Measurements from ENCODE around the gene TRMT61B.

The TRMT61B gene

DNA sequence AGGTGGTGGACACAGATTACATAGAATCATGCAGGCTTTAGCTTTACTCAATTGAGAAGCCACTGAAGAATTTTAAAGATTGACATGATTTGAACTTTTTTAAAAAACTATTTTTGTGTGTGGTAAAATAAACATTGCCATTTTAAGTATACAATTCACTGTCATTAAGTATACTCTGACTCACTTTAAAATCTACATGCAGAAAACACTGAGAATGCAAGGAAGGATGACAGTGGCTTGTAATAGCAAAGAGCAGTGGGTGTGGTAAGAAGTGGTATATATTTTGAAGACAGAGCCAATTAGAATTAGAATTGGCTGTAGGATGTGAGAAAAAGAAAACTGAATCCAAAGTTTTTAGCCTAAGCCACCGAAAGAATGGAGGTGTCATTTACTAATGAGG, 14.9 kb downstream of the TRMT61B start:
- no peak for DNase-seq

- DNase-seq, result no peak
Measured at GRCh38 chr2:28842042-28842441, 28.1 kb downstream of the TRMT61B start.

DNA sequence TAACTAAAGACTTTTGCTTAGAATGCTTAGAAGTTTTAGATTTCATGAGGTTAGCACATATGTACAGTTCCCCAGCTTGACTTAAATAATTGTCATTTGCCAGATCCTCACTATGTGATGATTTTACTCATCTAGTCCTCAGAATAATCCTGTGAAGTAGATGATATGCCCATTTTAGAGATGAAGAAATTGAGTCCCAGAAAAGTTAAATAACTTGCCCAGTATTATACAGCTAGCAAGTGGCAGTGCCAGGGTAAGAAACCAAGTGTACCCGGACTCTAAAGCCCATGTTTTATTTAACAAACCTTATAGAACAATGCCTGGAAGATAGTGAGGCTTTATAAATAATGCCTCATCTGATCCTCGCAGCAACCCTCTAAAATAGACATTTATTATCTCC, 31.1 kb downstream of the TRMT61B start:
- no peak for DNase-seq

- no peak for DNase-seq
Measured at GRCh38 chr2:28835781-28836180, 34.3 kb downstream of the TRMT61B start.

- DNase-seq, result no peak
Measured at GRCh38 chr2:28833740-28834470, 36.2 kb downstream of the TRMT61B start.

DNA sequence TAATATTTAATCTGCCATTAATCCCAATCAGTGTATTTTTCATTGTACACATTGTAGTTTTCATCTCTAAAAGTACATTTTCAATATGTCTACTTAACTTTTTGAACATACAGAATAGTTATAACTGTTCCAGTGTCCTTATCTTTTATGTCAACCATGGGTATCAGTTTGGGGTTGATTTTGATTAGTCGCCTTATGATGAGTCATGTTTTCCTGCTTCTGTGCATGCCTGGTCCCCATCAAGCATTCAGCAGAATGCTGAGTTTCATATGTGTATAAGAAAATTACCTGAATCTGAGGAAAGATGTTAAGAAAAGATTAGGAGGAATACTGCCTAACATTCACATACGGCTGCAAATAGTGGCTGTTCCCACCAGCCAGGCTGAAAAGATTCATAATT, 41.7 kb downstream of the TRMT61B start:
- DNase-seq, result no peak

DNA sequence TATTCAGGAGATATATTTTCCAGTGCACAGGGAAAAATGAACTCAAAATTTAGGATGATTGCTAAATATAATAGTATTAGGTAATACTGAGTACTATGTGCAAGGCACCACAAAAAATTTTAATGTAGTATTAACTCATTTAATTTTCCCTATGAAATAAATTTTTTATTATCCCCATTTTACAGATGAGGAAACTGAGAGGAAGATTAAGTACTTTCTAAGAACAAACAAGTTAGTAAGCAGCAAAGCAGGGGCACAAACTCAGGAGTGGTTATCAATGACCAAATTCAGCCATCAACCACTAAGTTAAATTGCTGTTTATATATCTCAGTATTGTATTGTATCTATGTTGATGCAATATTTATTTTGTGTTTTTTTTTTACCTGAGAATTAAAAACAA, 45.2 kb downstream of the TRMT61B start:
- DNase-seq, result no peak

GRCh38 chr2:28824207-28824606, 45.9 kb downstream of the TRMT61B start:
- no peak for DNase-seq

DNA sequence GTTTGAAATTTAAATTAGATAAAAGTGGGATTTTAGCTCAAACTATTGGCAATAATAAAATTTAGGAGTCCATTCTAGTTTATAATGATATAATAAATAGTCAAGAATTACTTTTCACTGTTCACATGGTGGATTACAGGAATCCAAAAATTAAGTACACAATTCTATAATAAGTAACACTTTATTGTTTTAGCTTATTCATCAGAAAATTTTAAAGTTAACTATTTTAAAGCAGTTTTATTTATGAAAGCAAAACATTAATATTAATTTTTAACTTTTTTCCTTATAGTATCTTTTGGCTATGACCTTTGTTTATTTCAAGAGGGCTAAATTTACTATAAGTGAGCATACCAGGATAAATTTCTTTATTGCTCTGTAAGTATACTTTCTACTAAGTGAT, 48.1 kb downstream of the TRMT61B start:
- no peak for DNase-seq

DNA sequence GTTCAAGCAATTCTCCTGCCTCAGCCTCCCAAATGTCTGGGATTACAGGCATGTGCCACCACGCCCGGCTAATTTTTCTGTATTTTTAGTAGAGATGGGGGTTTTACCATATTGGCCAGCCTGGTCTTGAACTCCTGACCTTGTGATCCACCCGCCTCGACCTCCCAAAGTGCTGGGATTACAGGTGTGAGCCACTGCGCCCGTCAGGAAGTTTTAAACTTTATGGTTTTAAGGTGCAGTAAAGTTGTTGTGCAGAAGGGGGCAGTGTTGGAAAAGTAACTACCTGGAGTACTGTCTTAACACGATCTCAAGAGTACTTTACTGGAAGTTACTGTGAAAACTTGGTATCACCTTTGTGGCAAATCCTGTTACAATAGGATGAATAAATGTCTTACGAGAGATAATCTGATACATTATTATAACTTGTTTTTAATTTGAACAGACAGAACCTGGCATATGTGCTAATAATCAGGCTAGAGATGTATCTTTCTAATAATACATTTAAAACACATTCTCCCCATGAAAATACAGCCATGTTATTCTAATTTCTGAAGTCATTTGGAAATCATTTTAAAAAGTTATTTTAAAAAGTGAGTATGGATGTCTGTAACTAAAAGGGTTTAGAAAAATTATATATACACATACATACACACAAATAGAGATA, 48.7 kb downstream of the TRMT61B start:
- no peak for DNase-seq

- no peak for DNase-seq
Measured at GRCh38 chr2:28818053-28818452, 52.1 kb downstream of the TRMT61B start.

DNA sequence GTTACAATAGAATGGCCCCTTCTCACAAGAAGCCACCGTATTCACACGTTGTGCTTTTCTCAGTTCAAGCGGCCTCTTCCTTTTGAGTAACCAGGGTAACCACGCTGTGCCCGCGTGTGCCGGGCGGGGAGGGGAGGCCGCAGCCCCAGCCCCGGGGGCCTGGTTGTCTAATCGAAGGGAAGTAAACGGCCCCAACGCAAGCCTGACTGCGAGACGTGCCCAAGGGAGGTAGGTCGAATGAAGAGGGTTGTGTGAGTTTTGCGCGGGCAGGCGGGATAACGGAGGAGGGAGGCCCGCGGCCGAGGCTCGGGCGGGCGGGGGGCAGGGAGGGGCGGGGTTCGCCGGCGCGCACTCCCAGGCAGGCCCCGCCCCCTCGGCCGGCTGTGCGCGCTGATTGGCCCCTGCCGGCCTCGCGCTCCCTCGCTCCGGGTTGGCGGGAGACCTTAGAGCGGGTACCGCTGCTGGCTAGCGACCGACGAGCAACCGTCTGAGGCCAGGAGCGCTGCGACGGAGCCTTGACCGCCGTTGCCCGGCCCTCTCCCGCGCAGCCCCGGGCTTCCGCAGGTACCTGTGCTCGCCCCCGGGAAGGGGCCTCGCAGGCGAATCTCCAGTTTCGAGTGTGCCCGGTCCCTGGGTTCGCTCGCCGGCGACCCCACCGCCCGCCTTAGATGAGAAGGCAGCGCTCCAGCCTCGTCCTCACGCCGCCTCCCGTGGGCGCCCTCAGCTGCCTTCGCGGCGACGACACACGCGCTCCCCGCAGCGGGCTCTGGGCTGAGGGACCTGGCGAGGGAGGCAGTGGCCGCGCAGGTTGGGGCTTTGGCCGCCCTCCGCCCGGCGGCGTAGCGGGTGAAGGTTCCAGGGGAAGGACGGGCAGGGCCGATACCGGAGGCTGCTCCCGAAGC, 59.5 kb downstream of the TRMT61B start, which contains the start of gene SPDYA:
SPDYA (plus strand) TSS at position 451 of the 902 bp plus-strand sequence. CDS start 5,181 bp downstream, outside the sequence.
- peak in 1 of 2 experiments; percentile 9 for DNase-seq

DNA sequence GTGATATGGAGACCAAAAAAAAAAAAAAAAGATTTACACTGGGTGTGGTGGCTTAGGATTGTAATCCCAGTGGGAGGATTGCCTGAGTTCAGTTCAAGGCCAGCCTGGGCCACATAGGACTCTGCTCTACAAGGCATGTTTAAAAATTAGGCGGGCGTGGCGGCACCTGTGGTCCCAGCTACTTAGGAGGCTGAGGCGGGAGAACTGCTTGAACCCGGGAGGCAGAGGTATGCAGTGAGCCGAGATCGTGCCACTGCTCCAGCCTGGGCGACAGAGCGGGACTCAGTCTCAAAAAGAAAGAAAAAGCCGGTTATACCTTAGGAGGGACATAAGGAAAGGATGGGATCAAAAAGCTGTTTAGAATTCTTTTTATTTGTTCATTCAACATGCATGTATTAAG, 60.2 kb downstream of the TRMT61B start:
- DNase-seq, result no peak

GRCh38 chr2:28802975-28803429, 67.1 kb downstream of the TRMT61B start:
- no peak for DNase-seq

- DNase-seq, result no peak
Measured at GRCh38 chr2:28801726-28802125, 68.4 kb downstream of the TRMT61B start.

All from cerebellar nuclear complex (tissue), 1 donor.